GM19455 (cell line): ENCODE results near the gene PCSK5.

Experiments
- ATAC-seq: cut with Tn5 transposase; IDR thresholded peaks from one replicate; pipeline ENCODE4 v1.9.1; 2021; ENCODE audit not compliant: unreplicated experiment

PCSK5 gene

DNA sequence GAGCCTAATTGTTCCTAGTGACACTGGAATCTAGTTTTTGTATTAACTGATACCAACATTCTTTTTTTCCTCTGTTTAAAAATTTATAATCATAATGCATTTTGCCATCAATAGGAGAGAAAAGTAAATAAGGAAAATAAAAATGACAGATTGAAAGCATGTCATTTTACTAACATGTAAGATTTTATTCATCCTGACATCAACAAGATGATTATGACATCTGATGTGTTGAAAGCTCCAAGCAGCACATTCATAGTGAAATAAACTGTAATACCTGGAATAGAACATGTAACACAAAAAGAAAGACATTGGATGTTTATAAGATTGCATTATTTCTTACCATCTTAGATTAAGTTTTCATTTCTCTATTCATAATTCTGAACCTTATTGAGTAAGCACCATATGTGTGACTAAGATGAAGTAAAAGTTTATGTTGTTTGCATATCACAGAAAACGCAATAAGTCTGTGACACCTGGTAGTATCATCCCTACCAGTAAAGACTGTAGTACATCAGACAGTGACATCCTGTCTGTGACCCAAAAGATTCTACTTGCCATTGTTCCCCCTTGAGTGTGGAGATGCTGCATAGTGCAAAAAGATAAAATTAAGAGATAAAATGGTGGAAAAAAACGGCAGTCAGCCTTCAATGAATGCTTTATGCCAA is 225.6 kb downstream of the PCSK5 start:
- ATAC-seq: no peak

DNA sequence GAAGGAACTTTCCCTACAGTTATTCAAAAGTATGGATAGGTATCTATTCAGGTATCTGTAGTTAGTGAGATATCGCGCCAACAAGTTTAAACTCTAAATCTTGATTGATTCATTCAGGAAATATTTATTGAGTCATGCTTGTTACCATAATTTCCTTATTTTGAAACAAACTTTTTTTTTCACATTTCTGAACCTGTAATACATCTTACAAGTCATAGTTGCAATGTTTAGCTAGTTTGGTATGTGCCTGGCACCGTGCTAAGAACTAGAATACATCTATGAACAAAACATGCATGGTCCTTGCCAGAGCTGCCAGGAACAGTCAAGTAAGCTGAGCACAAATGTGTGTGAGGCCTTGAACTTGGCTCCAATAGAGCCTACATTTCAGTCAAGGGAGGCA is 226.4 kb downstream of the PCSK5 start:
- ATAC-seq: no peak

DNA sequence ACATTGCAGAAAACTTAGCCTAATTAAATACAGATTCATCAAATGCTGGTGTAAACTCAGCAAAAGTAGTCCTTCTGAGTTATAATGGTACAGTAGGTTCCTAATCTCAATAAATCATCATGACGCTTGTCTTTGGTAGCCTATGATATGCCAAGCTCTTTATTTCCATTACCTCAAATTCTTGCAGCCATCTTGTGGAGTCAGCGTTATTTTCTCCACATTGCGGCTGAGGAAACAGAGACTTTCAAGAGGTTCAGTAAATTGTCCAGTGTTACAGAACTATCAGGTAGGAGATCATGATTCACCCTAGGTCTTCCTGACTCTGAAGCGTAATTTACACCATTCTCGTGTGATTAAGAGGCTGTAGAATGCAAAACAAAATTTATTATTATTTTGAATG is 237.2 kb downstream of the PCSK5 start:
- ATAC-seq: no peak

DNA sequence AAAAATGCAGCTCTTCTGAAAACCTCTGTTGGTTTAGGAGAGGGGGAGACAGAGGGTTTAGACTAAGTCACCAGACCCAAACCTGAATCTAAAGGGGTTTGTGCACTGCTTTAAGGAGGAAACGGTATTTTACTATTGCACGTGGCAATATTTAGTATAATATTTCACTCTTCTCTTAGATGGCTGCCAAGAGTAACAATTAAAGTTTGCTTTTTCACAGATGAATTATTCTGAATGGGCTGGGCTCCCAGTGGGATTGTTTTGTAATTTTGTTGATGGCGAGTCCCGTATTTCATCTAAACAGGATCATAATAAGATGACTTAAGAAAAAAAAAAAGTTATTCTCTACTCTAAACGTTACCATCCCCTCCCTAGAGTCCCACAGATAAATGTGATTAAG is 245.4 kb downstream of the PCSK5 start:
- ATAC-seq: no peak

DNA sequence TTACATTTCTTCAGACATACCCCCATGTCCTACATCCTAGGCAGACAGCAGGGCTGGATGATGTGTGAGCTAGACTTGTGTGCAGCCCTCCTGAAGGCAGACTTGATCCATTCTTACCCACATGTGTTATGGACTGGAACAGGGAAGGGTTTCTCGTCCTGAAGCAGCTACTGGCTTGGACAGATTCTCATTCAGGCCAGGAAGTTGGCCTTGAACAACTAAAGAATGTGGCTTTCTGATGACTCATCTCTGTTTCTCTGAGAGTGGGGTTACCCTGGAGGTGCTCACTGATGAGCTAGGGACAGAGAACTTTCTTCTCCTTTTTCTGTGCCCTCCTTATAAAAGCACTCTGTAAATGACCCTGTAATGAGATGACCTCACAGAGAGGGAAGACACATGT is 246.5 kb downstream of the PCSK5 start:
- no peak for ATAC-seq

DNA sequence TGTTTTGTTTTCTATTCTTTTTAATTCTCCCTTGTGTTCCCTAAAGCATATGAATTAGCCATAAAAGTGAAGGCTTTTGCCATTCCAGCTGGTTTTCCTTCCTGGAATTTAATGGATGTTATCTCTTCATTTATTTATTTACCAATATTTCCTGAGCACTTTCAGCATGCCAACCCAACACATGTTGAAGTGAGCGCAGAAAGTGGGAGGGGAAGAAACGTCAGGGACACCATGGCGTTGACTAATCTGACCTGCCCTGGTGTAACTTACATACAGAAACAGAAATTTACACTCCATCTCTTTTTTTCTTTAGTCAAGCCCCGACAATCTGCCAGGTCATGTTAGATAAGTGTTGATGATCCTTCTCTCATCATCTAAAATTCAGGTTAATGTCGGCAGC is 247.5 kb downstream of the PCSK5 start:
- ATAC-seq: no peak

DNA sequence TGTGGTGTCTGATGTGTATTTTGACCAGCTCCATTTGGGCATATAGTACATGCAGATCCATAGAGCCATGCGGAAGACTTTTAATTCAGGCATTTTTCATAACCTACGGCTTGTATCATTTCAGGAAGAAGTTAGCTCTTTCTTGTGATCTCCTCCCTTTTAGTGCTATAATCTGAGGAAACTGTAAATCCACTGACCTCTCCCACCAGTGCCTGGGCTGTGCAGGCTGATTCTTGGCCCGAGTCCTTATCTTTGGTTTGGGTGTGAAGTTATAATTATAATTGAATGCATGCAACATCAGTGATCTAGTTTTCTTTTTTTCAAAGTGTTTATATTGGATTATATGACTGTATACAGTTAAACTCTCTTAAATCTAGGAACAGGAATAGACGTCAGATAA is 247.9 kb downstream of the PCSK5 start:
- no peak for ATAC-seq

DNA sequence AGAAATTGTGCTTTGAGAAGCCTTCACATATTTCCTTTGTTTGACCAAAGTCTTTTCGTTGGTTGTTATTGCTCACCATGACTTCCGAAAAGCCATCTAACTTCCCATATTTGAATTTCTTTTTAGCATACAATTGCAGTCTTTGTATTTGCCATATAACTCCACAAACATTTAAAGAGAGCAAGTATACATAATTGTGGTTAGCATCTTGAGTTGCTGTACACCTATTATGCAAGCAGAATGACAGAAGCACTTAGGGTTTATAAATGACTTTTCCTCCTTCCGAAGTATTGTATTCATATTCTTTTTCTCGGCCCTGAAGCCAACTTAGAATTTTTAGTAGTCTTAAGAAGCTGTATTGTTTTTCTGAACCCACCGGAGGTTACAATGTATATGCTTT is 253.4 kb downstream of the PCSK5 start:
- ATAC-seq: no peak

DNA sequence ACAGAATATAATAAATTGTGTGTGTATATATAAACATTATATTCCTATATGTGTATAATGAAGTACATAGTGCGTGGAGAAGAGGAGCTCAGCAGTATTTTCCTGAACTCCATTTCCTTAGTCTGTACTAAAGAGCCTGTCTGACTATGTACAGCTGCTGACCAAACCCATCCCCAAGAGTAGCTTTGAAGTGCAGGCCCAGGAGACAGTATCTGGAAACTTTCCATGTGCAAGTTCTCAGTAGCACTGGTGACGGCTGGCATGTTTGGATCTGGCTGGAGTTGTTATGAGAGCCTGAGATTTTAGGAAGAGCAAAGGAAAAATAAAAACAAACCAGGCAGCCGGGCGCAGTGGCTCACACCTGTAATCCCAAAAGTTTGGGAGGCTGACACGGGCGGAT is 259.5 kb downstream of the PCSK5 start:
- no peak for ATAC-seq

DNA sequence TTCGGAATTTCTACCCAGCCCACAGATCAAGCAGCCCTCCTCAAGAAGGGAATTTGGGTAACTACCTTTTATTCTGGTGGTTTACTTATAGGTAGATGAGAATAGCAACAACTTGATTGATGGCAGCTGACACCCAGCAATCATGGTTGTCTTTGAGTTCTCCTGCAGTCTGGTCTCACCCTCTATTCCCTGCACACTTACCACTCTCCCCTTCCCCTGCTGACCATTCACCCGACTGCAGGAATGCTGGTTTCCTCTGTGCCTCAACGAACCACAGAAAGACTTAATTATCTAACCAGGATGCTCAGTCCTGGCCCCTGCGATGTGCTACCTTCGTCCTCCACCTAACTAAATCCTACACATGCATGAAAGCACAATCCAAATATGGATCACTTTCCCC is 260.8 kb downstream of the PCSK5 start:
- no peak for ATAC-seq

DNA sequence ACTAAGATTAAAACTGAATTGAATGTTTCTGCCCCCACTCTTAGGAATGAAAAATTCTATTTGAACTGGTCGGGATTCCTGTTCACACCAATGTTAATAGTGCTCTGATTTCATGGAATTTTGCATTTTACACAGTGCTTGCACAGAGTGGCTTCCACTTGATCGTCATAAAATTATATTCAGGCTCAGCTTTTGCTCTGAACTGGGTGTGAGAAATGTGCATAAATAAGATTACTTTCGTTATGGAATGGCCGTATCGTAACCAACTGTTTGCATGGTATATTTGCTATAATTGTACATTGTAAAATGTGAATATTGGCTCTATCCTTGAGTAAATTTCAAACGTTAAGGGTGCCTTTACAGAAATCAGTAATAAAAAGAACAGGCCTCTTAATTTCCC is 262.9 kb downstream of the PCSK5 start:
- ATAC-seq: no peak

DNA sequence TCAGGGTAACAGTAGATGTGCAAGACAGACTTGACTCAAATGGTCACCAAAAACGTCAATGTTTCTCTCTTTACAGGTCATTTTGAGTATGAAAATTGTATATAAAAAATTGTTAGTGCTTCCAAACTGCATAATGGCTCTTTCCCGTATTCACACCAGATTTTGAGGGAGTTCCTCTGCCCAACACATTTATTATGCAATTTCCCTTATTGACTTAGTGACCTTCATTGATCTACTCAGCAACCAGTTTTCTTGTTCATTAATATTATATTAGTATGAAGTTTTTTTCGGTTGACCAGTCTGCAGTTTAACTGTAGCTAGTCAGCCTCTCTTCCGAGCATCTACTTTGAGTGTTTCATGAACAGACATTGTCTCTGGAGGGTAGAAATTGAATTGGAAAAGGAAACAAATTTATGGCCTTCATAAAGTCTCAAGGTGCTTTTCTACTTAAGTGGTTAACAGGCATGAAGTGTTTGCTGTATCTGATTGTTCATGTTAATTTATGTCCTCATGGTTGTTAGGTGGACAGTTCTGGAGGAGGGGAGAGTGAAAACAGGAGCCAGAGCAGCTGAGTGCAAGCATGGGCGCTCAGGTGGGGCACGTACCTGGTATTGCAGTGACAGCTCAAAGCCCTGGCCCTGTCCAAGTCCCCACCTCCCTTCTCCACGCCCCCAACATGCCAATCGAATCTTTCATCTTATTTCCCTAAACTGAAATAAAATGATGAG is 263.6 kb downstream of the PCSK5 start:
- no peak for ATAC-seq

DNA sequence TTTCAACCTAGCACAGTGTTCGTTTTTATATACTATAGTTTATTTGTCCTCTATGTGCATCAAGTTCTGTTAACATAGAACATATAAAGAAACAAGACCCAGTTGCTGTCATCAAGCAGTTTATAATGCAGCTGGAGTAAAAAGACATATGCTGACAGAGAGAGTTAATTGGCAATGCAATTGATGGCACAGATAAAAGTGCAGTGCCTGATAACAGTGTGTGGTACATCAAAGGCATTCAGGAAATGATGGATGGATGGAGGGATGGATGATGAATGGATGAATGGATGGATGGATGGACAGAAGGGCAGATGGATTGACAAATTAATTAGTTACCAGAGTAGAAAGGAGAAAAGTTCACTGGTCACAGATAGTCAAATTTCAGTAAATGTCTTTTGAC is 264.9 kb downstream of the PCSK5 start:
- no peak for ATAC-seq

DNA sequence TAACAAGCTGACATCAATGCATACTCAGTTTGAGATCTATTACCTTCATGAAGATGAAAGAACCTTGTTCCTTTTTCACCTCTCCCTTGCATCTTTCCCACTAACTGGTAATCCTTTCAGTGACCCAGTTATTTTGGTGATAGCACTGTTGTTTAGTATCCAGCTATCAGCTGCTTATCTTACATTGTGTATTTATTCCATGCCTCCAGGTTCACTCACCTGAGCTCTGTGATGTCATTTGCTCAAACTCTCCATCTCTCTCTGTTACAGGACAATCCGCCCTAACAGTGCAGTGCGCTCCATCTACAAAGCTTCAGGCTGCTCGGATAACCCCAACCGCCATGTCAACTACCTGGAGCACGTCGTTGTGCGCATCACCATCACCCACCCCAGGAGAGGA is 268.2 kb downstream of the PCSK5 start:
- ATAC-seq: no peak

DNA sequence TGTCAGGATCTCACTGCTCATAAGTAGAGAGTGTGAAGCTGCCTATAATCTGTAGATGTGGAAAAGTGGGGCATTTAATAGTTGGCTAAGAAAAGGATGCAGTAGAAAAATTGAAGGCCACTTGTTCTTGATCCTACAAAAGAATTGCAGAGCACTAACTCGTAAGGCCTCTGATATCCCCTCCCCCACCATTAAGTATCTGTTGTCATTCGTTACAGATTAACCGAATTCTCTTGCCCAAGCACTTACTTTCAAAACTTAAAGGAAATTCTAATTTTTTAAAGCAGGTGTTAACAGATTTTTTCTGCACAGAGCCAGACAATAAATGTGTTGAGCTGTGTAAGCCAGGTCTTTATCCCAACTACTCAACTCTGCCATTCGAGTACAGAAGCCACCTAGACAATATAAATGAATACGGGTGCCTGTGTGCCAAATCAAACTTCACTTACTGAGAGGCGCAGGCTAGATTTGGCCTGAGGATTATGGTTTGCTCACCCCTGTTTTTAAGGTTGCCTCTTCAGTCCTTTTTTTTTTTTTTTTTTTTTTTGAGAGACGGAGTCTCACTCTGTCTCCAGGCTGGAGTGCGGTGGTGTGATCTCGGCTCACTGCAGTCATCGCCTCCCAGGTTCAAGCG is 268.9 kb downstream of the PCSK5 start:
- ATAC-seq: no peak

DNA sequence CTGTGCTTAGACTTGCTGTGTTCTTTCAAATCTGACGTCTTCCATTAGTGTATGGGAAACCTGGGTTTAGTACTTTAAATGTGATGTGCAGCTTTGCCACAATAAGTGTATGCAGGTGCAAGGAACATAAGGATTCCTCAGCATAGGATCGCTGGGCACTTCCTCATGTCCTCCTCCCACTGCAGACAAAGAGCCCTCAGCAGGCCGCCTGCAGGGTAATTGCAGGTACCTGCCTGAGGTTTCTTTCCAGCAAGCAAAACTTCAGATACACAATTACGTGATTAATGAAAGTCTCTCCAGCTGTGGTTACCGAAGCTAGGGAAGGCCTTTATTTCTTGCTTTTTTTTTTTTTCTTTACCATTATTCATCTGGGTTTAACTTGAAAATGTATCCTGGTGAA is 270.6 kb downstream of the PCSK5 start:
- ATAC-seq: no peak

DNA sequence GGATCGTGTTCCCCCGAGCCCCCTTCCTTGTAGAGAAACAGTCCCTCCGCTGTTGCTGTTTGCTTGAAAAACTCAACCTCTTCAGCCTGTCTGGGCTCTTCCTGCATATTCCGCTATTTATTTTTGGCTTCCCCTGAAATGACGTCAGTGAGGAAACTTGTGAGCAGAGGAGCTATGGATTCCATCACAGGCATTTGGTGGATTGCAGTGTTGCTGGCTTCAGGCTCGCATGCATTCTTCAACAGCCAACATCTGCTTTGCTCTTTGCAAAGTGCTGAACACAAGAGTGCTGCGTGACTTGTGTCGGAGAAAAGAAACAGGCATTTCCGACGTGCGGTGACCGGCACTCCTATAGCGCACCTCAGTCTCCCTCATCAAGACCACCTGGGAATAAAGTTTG is 271.1 kb downstream of the PCSK5 start:
- ATAC-seq: no peak

DNA sequence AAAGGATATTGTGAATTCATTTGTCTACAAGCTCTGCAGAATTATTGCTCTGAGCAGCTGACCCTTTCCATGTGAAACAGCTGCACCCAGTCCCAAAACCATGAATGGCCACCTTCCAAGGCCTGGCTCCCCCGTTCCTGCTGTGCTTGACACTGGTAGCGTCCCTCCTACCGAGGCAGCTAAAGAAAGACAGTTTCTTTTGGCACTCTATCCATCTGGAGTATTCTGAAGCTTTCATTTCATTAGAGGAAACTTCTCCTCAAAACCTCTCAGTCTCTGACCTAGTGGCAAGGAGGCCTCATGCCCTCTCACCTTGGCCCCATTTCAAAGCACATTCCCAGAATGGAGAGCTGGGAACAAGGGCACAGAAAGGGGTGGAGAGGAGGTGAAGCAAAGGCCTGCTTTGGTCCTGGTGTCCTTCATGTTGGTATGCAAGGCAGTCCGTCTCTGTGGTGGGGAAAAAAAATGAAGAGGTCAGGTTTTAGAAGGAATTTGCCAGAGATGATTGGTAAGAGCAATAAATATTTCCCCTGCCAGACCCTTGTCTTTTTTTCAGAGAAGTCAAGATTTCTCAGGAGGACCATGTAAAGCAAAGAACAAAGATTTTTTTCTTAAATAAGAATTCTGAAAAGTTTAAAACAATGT is 271.7 kb downstream of the PCSK5 start:
- no peak for ATAC-seq

DNA sequence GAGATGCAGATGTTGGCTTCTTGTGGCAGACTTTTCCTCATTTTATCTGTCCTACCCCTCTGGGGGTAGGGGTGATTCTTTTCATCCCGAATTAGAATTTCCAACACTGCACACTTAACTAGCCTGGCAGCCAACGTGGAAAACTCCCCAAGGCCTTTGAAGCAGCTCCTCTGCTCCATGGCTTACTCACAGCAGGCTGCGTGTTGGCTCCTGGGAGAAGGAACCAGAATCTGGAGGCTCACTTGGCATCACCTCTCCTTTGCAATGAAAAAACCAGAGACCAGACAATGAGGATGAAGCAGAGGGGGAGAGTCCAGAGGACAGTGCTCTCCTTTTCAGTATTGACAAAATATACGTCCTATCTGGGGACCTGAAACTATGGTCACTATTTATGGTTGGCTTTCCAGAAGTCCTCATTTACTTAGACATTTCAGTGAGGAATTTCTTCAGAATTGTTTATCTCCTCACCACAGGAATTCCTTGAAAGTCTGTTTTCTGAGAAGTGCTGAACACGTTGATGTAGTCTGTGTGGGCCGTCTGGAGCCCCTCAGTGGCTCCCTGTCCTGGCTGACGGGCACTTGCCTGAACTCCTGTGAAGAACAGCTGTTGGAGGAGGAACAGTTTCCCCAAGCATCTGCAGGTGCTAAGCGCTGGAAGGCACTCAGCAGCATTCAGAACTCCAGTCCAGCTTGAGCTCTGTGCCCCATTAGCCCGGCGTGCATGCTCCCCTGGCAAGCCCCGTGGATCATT is 272.5 kb downstream of the PCSK5 start:
- no peak for ATAC-seq

DNA sequence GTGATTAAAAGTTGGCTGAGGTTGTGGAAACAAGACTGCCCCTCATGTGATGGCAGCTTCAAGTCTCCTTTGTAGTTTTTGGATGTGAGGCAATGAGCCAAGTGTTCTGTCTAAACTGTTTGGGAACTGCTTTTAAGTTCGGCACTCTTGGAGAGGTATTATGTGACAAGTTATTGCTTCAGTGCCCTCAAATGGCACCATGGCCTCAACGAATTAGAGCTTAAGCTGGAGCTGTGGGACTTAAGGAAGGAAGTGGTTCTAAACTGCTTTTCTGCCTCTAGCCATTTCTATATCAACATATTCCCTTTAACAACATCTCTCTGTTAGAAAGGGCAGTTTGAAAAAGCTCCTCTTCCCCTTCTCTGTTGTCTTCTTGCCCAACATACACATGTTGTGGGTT is 276.1 kb downstream of the PCSK5 start:
- no peak for ATAC-seq

DNA sequence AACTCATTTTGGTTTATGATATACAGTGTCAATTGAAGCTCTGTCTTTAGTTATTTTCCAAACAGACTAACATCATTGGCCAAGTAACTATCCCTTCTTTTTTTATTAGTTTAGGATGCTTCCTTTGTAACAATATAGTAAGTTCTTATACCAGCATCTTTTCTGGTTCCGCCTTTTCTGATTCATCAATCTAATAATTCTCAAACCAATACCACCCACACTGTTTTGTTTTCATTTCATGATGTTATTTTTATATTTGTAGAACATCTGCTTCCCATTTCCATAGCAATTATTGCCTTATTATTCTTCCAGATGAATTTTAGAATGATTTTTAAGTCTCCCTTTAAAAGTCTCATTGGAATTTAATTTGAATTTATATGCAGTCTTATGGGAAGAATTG is 285.7 kb downstream of the PCSK5 start:
- no peak for ATAC-seq
